HG03066 (cell line): ENCODE measurements around the gene DNMT3B.

Source experiments
- ATAC-seq: cut with Tn5 transposase; IDR thresholded peaks from one replicate; pipeline ENCODE4 v1.9.1; 2021; ENCODE audit warnings: low read depth; ENCODE audit not compliant: unreplicated experiment

DNMT3B gene

GRCh38 chr20:32820698-32821377, 58.7 kb downstream of the DNMT3B start:
- ATAC-seq = no peak

- no peak for ATAC-seq
These were observed 60.0 kb downstream of the DNMT3B start for GRCh38 chr20:32822225-32822624.

GRCh38 chr20:32823078-32823477, 60.9 kb downstream of the DNMT3B start:
- no peak for ATAC-seq

- no peak for ATAC-seq
These were observed 61.8 kb downstream of the DNMT3B start for GRCh38 chr20:32823737-32824588.

GRCh38 chr20:32828029-32828680, 66.0 kb downstream of the DNMT3B start:
- ATAC-seq = no peak

GRCh38 chr20:32829311-32830005, 67.3 kb downstream of the DNMT3B start:
- no peak for ATAC-seq

- no peak for ATAC-seq
These were observed 68.3 kb downstream of the DNMT3B start for GRCh38 chr20:32830437-32830836.

- ATAC-seq = no peak
These were observed 69.8 kb downstream of the DNMT3B start for GRCh38 chr20:32831982-32832381.

GRCh38 chr20:32832664-32833063, 70.5 kb downstream of the DNMT3B start:
- ATAC-seq = no peak

GRCh38 chr20:32834972-32835371, 72.8 kb downstream of the DNMT3B start:
- no peak for ATAC-seq

- ATAC-seq = no peak
These were observed 75.0 kb downstream of the DNMT3B start for GRCh38 chr20:32837157-32837556.

- no peak for ATAC-seq
These were observed 77.2 kb downstream of the DNMT3B start for GRCh38 chr20:32839227-32839981.

GRCh38 chr20:32839982-32840285, 77.7 kb downstream of the DNMT3B start:
- no peak for ATAC-seq

- no peak for ATAC-seq
These were observed 79.0 kb downstream of the DNMT3B start for GRCh38 chr20:32841174-32841573.

- no peak for ATAC-seq
These were observed 79.4 kb downstream of the DNMT3B start for GRCh38 chr20:32841632-32842031.

GRCh38 chr20:32842688-32843524, 80.7 kb downstream of the DNMT3B start:
- ATAC-seq = no peak

GRCh38 chr20:32845786-32846185, 83.6 kb downstream of the DNMT3B start:
- ATAC-seq = no peak

- ATAC-seq = no peak
These were observed 84.7 kb downstream of the DNMT3B start for GRCh38 chr20:32846852-32847251.

- no peak for ATAC-seq
These were observed 85.8 kb downstream of the DNMT3B start for GRCh38 chr20:32847964-32848363.
